Measurements from ENCODE around the gene ARAP2.

GRCh38 chr4:36141186-36141585 is 103.1 kb downstream of the ARAP2 start:
- TF ChIP-seq POLR2AphosphoS5 (IDR thresholded peaks at IDR 0.05; ENCODE audit: low read depth, low read length): no peak
- no peak for TF ChIP-seq REST (IDR thresholded peaks at IDR 0.05; ENCODE audit: insufficient read depth in 1 of 2, low read depth in 2 of 2, low read length in 2 of 2)

Measured in PFSK-1 (cell line).